ENCODE measurements around the gene SIK2. TPM values are rescaled to one million over a fixed set of nuclear protein-coding genes. Genes with fewer than 3 reads are reported as not detected.
A peak's percentile ranks its signal among the peaks of the same experiment; 100 is the strongest.

SIK2 gene
- total and polyA plus RNA-seq, 2 donors from 2014 or later = 6.4 to 40.1 TPM

DNA sequence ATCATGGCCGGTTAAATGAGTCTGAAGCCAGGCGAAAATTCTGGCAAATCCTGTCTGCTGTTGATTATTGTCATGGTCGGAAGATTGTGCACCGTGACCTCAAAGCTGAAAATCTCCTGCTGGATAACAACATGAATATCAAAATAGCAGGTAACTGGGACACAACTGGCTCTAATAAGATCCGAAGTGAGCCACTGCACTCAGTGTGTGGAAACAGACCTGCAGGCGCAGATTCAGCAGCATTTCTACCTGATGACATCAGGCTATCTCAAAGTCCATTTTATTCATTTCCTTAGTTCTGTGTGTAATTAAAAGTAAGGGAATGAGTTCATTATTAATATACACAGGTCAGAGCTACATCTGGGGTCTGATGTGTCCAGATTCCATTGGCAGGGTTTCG lies 85.8 kb downstream of the SIK2 start:
- H3K4me3 ChIP-seq (ENCODE audit: low read length in 3 of 3) = no peak overlapping the region
- peak; percentile 63 for FAIRE-seq
- H3K27me3 ChIP-seq (ENCODE audit: control insufficient read depth, insufficient read depth, low read length) = no peaks in the 10 kb centered on the region
- no peaks in the 10 kb centered on the region for H3K9me3 ChIP-seq (ENCODE audit: control insufficient read depth in 2 of 3, insufficient read depth in 1 of 3, low read length in 3 of 3)
- DNase-seq = peak in 1 of 5 donors; percentile 22
- intact Hi-C loops (cut with DNase I) = no loop called here
- no peak overlapping the region for H3K9ac ChIP-seq (ENCODE audit: low read length in 3 of 3)
- H3K27ac ChIP-seq (ENCODE audit: low read depth in 2 of 2, low read length in 2 of 2) = peak overlapping the region; percentile 26 to 61
- H3K4me1 ChIP-seq (ENCODE audit: control insufficient read depth in 2 of 3, insufficient read depth in 2 of 3, low read depth in 1 of 3, low read length in 3 of 3) = peaks cover 0 to 5% (median 0%) of the 10 kb centered on the region in 3 donors
- TF ChIP-seq, protein P1, sequence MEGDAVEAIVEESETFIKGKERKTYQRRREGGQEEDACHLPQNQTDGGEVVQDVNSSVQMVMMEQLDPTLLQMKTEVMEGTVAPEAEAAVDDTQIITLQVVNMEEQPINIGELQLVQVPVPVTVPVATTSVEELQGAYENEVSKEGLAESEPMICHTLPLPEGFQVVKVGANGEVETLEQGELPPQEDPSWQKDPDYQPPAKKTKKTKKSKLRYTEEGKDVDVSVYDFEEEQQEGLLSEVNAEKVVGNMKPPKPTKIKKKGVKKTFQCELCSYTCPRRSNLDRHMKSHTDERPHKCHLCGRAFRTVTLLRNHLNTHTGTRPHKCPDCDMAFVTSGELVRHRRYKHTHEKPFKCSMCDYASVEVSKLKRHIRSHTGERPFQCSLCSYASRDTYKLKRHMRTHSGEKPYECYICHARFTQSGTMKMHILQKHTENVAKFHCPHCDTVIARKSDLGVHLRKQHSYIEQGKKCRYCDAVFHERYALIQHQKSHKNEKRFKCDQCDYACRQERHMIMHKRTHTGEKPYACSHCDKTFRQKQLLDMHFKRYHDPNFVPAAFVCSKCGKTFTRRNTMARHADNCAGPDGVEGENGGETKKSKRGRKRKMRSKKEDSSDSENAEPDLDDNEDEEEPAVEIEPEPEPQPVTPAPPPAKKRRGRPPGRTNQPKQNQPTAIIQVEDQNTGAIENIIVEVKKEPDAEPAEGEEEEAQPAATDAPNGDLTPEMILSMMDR (IDR thresholded peaks at IDR 0.05; ENCODE audit: borderline replicate concordance, extremely low read depth, insufficient read depth) = no peak
- peaks cover 0 to 7% (median 6%) of the 10 kb centered on the region in 3 donors for H3K36me3 ChIP-seq (ENCODE audit: control insufficient read depth in 2 of 3, insufficient read depth in 3 of 3, low read length in 3 of 3)

DNA sequence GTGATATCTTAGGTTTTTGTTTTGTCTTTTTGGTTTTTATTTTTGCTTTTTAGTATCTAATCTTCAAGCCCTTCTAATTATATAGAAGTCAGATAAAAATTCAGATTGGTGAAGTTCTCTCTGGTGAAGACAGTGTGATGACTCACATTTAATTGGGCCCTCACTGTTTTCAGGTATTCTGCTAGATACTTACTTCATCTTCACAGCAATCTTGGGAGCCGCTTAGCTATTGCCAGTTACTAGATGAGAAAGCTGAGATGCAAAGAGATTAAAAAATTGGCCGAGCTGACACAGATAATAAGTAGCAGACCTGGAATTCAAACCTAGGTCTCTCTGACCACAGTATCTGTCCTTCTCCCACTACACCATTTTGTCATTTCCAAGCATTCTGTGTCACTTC lies 88.9 kb downstream of the SIK2 start:
- TF ChIP-seq, protein P1 (IDR thresholded peaks at IDR 0.05; ENCODE audit: borderline replicate concordance, extremely low read depth, insufficient read depth) = no peak
- H3K36me3 ChIP-seq (ENCODE audit: control insufficient read depth in 2 of 3, insufficient read depth in 3 of 3, low read length in 3 of 3) = peaks cover 0 to 4% (median 0%) of the 10 kb centered on the region in 3 donors
- no peak overlapping the region for H3K9ac ChIP-seq (ENCODE audit: low read length in 3 of 3)
- DNase-seq (no peak), FAIRE-seq (no peak)
- H3K9me3 ChIP-seq (ENCODE audit: control insufficient read depth in 2 of 3, insufficient read depth in 1 of 3, low read length in 3 of 3) = no peaks in the 10 kb centered on the region
- H3K4me1 ChIP-seq (ENCODE audit: control insufficient read depth in 2 of 3, insufficient read depth in 2 of 3, low read depth in 1 of 3, low read length in 3 of 3) = peaks cover 0 to 12% (median 6%) of the 10 kb centered on the region in 3 donors
- H3K4me3 ChIP-seq (ENCODE audit: low read length in 3 of 3) = no peak overlapping the region
- no peaks in the 10 kb centered on the region for H3K27me3 ChIP-seq (ENCODE audit: control insufficient read depth, insufficient read depth, low read length)
- intact Hi-C loops (cut with DNase I) = no loop called here
- no peak overlapping the region for H3K27ac ChIP-seq (ENCODE audit: low read depth in 2 of 2, low read length in 2 of 2)

DNA sequence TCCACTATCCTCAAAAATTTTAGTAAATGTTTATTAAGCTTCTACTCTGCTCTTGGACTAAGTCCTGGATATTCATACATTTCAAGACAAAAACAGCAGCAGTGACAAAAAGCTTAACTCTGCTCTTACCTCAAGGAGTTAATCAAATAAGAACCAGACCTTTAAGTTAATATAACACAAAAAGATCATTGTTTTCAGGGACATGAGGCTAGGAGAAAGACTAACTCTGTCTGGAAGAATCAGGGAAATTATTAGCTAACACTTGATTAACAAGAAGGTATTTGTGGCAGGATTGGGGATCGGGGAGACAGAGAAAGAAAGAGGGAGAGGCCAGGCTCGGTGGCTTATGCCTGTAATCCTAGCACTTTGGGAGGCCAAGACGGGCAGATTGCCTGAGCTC lies 89.5 kb downstream of the SIK2 start:
- H3K36me3 ChIP-seq (ENCODE audit: control insufficient read depth in 2 of 3, insufficient read depth in 3 of 3, low read length in 3 of 3) = peaks cover 0 to 4% (median 0%) of the 10 kb centered on the region in 3 donors
- no peaks in the 10 kb centered on the region for H3K9me3 ChIP-seq (ENCODE audit: control insufficient read depth in 2 of 3, insufficient read depth in 1 of 3, low read length in 3 of 3)
- intact Hi-C loops (cut with DNase I) = no loop called here
- DNase-seq (peak in 1 of 5 donors; percentile 21), FAIRE-seq (no peak)
- H3K4me3 ChIP-seq (ENCODE audit: low read length in 3 of 3) = no peak overlapping the region
- H3K27me3 ChIP-seq (ENCODE audit: control insufficient read depth, insufficient read depth, low read length) = no peaks in the 10 kb centered on the region
- H3K9ac ChIP-seq (ENCODE audit: low read length in 3 of 3) = no peak overlapping the region
- TF ChIP-seq, protein P1 (IDR thresholded peaks at IDR 0.05; ENCODE audit: borderline replicate concordance, extremely low read depth, insufficient read depth) = no peak
- H3K4me1 ChIP-seq (ENCODE audit: control insufficient read depth in 2 of 3, insufficient read depth in 2 of 3, low read depth in 1 of 3, low read length in 3 of 3) = peaks cover 0 to 15% (median 10%) of the 10 kb centered on the region in 3 donors
- H3K27ac ChIP-seq (ENCODE audit: low read depth in 2 of 2, low read length in 2 of 2) = no peak overlapping the region

All from kidney (tissue), 14 donors.